ENCODE measurements around the gene BNC2.

The BNC2 gene

GRCh38 chr9:16869882-16870595 lies 431 bp downstream of the BNC2 start:
- peak overlapping the region; percentile 47 to 75 (median 55) for H3K4me3 ChIP-seq
- H3K27ac ChIP-seq: peak overlapping the region in 20 of 21 experiments; percentile 18 to 95 (median 84)

- Histone ChIP-seq H3K4me3 (peak overlapping the region; percentile 47 to 75 (median 55)), H3K27ac (peak overlapping the region in 12 of 21 experiments; percentile 44 to 95 (median 86))
Measured at GRCh38 chr9:16869131-16869881, 1.2 kb downstream of the BNC2 start.

GRCh38 chr9:16868701-16869100 lies 1.8 kb downstream of the BNC2 start:
- H3K27ac ChIP-seq: peak overlapping the region in 9 of 21 experiments; percentile 14 to 95 (median 88)
- H3K4me3 ChIP-seq: peak overlapping the region in 3 of 7 experiments; percentile 52 to 75 (median 55)

- Histone ChIP-seq H3K4me3 (peak overlapping the region in 2 of 7 experiments; percentile 6 to 52), H3K27ac (peak overlapping the region in 13 of 21 experiments; percentile 1 to 95 (median 34))
Measured at GRCh38 chr9:16867576-16868311, 2.7 kb downstream of the BNC2 start.

GRCh38 chr9:16866587-16866986 lies 3.9 kb downstream of the BNC2 start:
- no peak overlapping the region for H3K4me3 ChIP-seq

GRCh38 chr9:16864649-16865434 lies 5.6 kb downstream of the BNC2 start:
- Histone ChIP-seq H3K27ac (peak overlapping the region in 6 of 21 experiments; percentile 6 to 67 (median 11)), H3K4me3 (no peak overlapping the region)

More at GRCh38 chr9:16866587-16866986, 3.9 kb downstream of the BNC2 start:
- peak overlapping the region in 4 of 21 experiments; percentile 4 to 95 (median 40) for H3K27ac ChIP-seq

GRCh38 chr9:16848179-16848578 lies 22.3 kb downstream of the BNC2 start:
- H3K4me3 ChIP-seq: no peak overlapping the region
- H3K27ac ChIP-seq: no peak overlapping the region

- H3K27ac ChIP-seq: no peak overlapping the region
Measured at GRCh38 chr9:16846986-16847385, 23.5 kb downstream of the BNC2 start.

GRCh38 chr9:16846367-16846766 lies 24.1 kb downstream of the BNC2 start:
- H3K27ac ChIP-seq: no peak overlapping the region
- H3K4me3 ChIP-seq: no peak overlapping the region

More at GRCh38 chr9:16846986-16847385, 23.5 kb downstream of the BNC2 start:
- H3K4me3 ChIP-seq: no peak overlapping the region

GRCh38 chr9:16834817-16835216 lies 35.7 kb downstream of the BNC2 start:
- H3K4me3 ChIP-seq: no peak overlapping the region

GRCh38 chr9:16833296-16833835 lies 37.1 kb downstream of the BNC2 start:
- Histone ChIP-seq H3K27ac (no peak overlapping the region), H3K4me3 (no peak overlapping the region)

More at GRCh38 chr9:16834817-16835216, 35.7 kb downstream of the BNC2 start:
- no peak overlapping the region for H3K27ac ChIP-seq

- Histone ChIP-seq H3K4me3 (no peak overlapping the region), H3K27ac (no peak overlapping the region)
Measured at GRCh38 chr9:16832101-16832500, 38.4 kb downstream of the BNC2 start.

GRCh38 chr9:16830806-16831205 lies 39.7 kb downstream of the BNC2 start:
- H3K27ac ChIP-seq: no peak overlapping the region
- no peak overlapping the region for H3K4me3 ChIP-seq

- H3K27ac ChIP-seq: peak overlapping the region in 19 of 21 experiments; percentile 2 to 82 (median 63)
Measured at GRCh38 chr9:16828340-16829281, 41.9 kb downstream of the BNC2 start.

GRCh38 chr9:16825971-16826625 lies 44.4 kb downstream of the BNC2 start:
- H3K27ac ChIP-seq: peak overlapping the region in 4 of 21 experiments; percentile 21 to 63 (median 32)

More at GRCh38 chr9:16828340-16829281, 41.9 kb downstream of the BNC2 start:
- H3K4me3 ChIP-seq: peak overlapping the region in 4 of 7 experiments; percentile 5 to 30 (median 14)

GRCh38 chr9:16825331-16825725 lies 45.1 kb downstream of the BNC2 start:
- Histone ChIP-seq H3K27ac (peak overlapping the region in 5 of 21 experiments; percentile 16 to 63 (median 33)), H3K4me3 (no peak overlapping the region)

More at GRCh38 chr9:16825971-16826625, 44.4 kb downstream of the BNC2 start:
- no peak overlapping the region for H3K4me3 ChIP-seq
